Right ventricle myocardium superior (tissue), 1 donor: ENCODE data around the gene TTC39A. TPM values are rescaled to one million over a fixed set of nuclear protein-coding genes. Genes with fewer than 3 reads are reported as not detected.

Experiments used
- ATAC-seq: fragments of 200-7000 bp; cut with Tn5 transposase; one replicate; pipeline ENCODE4 v1.9.1; 2020; ENCODE audit warnings: mild to moderate bottlenecking; ENCODE audit not compliant: poor library complexity
- DNase-seq: peaks from one replicate; pipeline ENCODE4 v3.0.0-alpha.2; 2020
- intact Hi-C: fragments of 100-400 bp; cut with DNase I; formaldehyde crosslinking; loops from one replicate; pipeline ENCODE4 v1.11.2; 2022
- total RNA-seq: library from RNA; stranded (reverse); fragmentation: NEBNext Ultra II Directional; extraction: Animal tissue kit (Norgen Biotek cat#: 25700); gene quantifications from one replicate; pipeline ENCODE4 v1.2.1, GENCODE V29; 2021
- donor health status: DM: no; HTN: yes; CAD: no; lungs with severe emphysema.

Gene TTC39A
- total RNA-seq, 1 donor from 2014 or later = 19.4 TPM

- DNase-seq (no peak), ATAC-seq (no peak)
- intact Hi-C loops = no loop called here
Measured at GRCh38 chr1:51287966-51288365, 42.4 kb downstream of the TTC39A start.

DNA sequence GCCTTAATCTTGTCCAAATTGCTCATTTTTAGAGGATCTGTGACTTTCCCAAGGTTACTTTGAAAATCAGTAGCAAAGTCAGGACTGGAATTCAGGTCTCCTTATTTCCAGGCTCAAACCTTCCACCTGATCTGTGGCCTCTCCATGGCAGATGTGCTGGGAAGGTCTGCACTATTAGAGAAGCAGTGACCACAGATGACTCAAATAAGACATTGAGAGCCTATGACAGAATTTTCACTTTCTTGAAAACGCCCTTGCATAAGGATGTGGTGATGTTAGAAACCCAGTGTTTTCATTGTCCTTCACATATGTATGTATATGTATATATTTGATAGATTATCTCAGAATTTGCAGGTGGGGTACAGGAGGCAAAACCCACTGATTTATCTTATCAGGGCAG is 45.3 kb downstream of the TTC39A start:
- ATAC-seq (no peak), DNase-seq (no peak)
- intact Hi-C loops = no loop called here

- ATAC-seq (peak; percentile 67), DNase-seq (no peak)
- intact Hi-C loops = no loop called here
Measured at GRCh38 chr1:51284487-51284954, 45.8 kb downstream of the TTC39A start.

DNA sequence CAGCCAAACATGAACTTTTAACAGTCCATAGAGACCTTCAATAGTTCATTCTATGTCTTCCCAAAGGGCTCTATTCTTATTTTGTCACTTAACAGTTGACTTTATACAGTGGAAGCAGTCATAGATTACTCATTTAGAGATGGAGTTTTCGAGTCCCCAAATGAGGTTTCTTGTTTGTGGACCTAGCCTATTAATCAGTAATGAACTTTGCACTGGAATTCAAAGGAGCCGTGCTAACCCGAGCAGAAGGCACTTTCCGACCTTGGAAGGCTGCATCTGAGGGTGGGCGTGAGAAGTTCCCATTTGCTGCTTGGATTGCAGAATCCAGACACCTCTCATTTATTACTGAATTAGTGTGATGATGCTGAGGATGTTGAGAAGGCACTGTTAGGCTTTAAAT is 46.4 kb downstream of the TTC39A start:
- intact Hi-C loops = no loop called here
- ATAC-seq (no peak), DNase-seq (no peak)

DNA sequence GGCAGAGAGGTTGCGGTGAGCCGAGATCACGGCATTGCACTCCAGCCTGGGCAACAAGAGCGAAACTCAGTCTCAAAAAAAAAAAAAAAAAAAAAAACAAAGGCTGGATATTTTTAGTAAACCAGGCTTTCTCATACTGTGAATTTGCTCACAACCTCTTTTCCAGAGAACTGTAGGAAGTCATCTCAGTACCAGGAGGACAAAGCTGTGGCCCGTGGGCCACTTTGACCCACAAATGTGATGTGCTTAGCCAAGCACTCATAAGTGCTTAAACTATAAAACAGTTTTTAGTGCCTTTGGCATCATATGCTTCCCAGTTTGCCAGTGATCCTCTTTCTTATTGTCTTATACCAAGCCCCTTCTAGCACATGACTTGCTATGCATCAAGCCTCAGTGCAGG is 47.8 kb downstream of the TTC39A start:
- no peak for DNase-seq
- intact Hi-C loops = no loop called here
- ATAC-seq = no peak

GRCh38 chr1:51281807-51282206 is 48.6 kb downstream of the TTC39A start:
- DNase-seq (no peak), ATAC-seq (no peak)
- intact Hi-C loops = no loop called here

GRCh38 chr1:51280321-51280978 is 49.9 kb downstream of the TTC39A start:
- intact Hi-C loops = no loop called here
- no peak for DNase-seq
- no peak for ATAC-seq

DNA sequence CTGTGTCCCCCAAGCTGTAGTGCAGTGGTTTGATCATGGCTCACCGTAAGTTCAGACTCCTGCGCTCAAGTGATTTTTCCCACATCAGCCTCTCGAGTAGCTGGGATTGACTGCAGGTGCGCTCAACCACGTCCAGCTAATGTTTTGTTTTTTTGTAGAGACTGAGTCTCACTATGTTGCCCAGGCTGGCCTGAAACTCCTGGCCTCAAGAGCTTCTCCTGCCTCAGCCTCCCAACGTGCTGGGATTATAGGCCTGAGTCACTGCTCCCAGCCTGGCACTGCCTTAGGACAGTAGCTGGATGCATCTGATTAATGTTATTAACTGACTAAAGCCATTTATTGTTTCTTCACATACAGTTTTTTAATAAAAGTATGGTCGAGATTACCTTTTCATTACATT is 54.1 kb downstream of the TTC39A start:
- DNase-seq = no peak
- no peak for ATAC-seq
- intact Hi-C loops = no loop called here

- no peak for ATAC-seq
- intact Hi-C loops = no loop called here
- no peak for DNase-seq
Measured at GRCh38 chr1:51274676-51275075, 55.7 kb downstream of the TTC39A start.

DNA sequence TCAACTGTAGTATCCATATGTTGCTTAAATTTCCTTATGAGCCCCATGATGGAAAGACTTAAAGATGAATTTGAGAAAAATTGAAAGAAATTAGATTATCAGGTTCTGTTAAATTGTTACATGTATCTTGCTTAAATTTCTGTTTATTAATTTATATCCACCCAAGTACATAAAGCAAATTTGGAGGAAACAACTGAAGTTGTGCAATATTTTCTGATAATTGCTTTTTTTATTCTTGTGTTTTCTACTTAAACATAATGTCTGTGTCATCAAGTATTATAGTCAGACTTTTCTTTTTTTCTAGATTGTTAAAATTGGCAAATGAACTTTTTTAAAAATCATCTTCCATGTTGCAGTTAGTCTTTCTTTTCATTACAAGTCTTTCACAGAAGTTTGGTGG is 57.4 kb downstream of the TTC39A start:
- ATAC-seq (no peak), DNase-seq (no peak)
- intact Hi-C loops = no loop called here

- no peak for DNase-seq
- intact Hi-C loops = no loop called here
- ATAC-seq = no peak
Measured at GRCh38 chr1:51270751-51271150, 59.6 kb downstream of the TTC39A start.

- intact Hi-C loops = no loop called here
- no peak for DNase-seq
- peak; percentile 52 for ATAC-seq
Measured at GRCh38 chr1:51268634-51269033, 61.7 kb downstream of the TTC39A start.

DNA sequence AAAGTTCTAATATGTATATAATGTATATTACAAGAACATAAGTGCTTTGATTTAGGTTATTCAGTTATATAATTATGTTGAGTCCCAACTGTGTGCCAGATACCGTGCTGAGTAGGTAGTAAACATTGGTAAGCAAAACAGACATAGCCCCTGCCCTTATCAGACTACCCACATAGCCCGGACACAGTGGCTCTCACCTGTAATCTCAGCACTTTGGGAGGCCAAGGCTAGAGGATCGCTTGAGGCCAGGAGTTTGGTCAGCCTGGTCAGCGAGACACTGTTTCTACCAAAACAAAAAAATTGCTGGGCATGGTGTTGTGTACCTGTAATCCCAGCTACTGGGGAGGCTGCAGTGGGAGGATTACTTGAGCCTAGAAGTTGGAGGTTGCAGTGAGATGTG is 63.6 kb downstream of the TTC39A start:
- ATAC-seq (no peak), DNase-seq (no peak)
- intact Hi-C loops = no loop called here

- ATAC-seq = no peak
Measured at GRCh38 chr1:51266181-51266580, 64.2 kb downstream of the TTC39A start.

DNA sequence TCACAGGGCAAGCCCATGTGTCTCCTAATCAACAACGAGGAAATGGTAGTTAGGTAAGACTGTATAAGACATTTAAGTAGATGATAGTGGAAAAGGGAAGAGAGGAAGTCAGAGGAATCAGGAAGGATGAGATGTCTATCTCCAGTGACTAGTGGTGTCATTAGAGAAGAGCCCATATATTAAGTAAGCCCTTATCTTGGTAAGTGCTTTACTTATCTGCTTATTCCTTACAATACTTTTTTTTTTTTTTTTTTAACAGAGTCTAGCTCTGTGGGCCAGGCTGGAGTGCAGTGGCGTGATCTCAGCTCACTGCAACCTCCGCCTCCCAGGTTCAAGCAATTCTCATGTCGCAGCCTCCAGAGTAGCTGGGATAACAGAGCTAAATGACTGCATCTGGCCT is 64.7 kb downstream of the TTC39A start:
- intact Hi-C loops = no loop called here
- DNase-seq (no peak), ATAC-seq (no peak)

More at GRCh38 chr1:51266181-51266580, 64.2 kb downstream of the TTC39A start:
- DNase-seq = no peak
- intact Hi-C loops = no loop called here

GRCh38 chr1:51264451-51264850 is 65.9 kb downstream of the TTC39A start:
- intact Hi-C loops = no loop called here
- DNase-seq = no peak
- peak; percentile 48 for ATAC-seq

DNA sequence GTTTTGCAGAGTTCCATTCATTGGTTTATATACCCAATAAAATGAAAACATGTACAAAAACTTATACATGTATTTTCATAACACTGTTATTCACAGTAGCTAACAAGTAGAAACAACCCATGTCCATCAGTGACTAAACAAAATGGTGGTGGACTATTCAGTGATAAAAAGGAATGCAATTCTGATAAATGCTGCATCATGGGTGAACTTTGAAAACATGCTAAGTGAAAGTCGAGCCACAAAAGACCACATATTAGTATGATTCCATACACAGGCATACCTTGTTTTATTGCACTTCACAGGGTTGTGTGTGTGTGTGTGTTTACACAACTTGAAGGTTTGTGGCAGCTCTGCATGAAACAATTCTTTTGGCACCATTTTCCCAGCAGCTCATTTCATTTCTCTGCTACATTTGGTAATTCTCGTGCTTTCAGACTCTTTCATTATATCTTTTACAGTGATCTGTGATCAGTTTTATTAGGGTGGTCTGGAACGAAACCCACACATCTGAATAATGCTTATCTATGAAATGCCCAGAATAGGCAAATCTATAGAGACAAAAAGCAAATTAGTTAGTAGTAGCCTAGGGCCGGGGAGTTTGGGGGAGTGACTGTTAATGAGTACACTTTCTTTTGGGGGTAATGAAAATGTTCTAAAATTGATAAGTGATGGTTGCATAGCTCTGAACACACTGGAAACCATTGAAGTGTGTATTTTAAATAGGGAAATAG is 67.0 kb downstream of the TTC39A start:
- DNase-seq = no peak
- intact Hi-C loops = no loop called here
- ATAC-seq = no peak

DNA sequence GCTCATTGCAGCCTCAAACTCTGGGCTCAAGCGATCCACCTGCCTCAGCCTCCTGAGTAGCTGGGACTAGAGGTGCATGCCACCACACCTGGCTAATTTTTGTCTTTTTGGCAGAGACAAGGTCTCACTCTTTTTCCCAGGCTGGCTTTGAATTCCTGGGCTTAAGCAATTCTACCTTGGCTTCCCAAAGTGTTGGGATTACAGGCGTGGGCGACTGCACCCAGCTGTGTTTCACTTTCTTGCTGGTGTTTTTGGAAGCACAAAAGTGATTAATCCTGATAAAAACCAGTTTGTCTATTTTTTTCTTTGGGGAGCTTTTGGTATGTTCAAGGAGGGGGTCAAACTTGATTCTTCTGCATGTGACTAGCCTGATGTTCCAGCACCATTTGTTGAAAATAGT is 75.0 kb downstream of the TTC39A start:
- intact Hi-C loops = no loop called here
- ATAC-seq (no peak), DNase-seq (no peak)

DNA sequence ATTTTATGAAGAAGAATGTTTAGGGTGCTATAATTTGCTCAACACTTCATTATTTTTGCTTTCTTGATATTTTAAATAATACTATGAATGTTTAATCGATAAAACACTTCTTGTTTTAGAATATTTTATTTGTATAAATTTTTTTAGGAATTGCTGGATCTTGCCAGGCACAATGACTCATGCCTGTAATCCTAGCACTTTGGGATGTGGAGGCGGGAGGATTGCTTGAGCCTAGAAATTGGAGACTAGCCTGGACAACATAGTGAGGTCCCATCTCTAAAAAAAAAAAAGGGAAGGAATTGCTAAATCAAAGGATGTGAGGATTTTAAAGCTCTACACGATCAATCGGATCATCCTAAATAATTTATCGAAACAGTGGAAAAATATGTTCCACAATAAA is 76.7 kb downstream of the TTC39A start:
- ATAC-seq (no peak), DNase-seq (no peak)
- intact Hi-C loops = no loop called here

GRCh38 chr1:51252366-51252765 is 78.0 kb downstream of the TTC39A start:
- intact Hi-C loops = no loop called here
- ATAC-seq (no peak), DNase-seq (no peak)
